HCT116 (cell line): ENCODE measurements around the gene LCAT.
A peak's percentile ranks its signal among the peaks of the same experiment; 100 is the strongest.

Experiments
- CTCF ChIP-seq, 3 experiments: fragments of 200-600 bp in 1 of 3; sonication (generic) in 1 of 3; IDR thresholded peaks in 2 of 3; conservative IDR thresholded peaks in 1 of 3; 2 replicates each; pipeline ENCODE4 v1.5.1; 2012 to 2017; ENCODE audit warnings: low read depth in 2 of 3, low read length in 2 of 3, antibody characterized with exemption in 1 of 3, borderline replicate concordance in 1 of 3, control low read depth in 1 of 3, mild to moderate bottlenecking in 1 of 3, mixed read lengths in 1 of 3, mixed run types in 1 of 3, moderate library complexity in 1 of 3; ENCODE audit not compliant: insufficient read depth in 1 of 3
- POLR2A ChIP-seq: IDR thresholded peaks from 2 replicates; pipeline ENCODE4 v1.7.0; 2011; ENCODE audit warnings: borderline replicate concordance; ENCODE audit not compliant: insufficient read depth, insufficient read length; ENCODE audit errors: extremely low read depth
- RAD21 ChIP-seq: IDR thresholded peaks from 2 replicates; pipeline ENCODE4 v1.6.1; 2012; ENCODE audit warnings: low read depth, mild to moderate bottlenecking
- TF ChIP-seq, protein P1 (sequence below): IDR thresholded peaks from 2 replicates; pipeline ENCODE4 v1.6.1; 2012

GRCh38 chr16:67892899-67893742, 50.8 kb downstream of the LCAT start, which contains the start of gene PSKH1:
- TF ChIP-seq CTCF (IDR thresholded peaks at IDR 0.05 in 2 of 3, conservative IDR thresholded peaks at IDR 0.05 in 1 of 3; ENCODE audit: borderline replicate concordance in 1 of 3, insufficient read depth in 1 of 3, low read depth in 2 of 3, low read length in 2 of 3) (no peak), RAD21 (no peak), POLR2A (peak; percentile 53)
- TF ChIP-seq, protein P1, sequence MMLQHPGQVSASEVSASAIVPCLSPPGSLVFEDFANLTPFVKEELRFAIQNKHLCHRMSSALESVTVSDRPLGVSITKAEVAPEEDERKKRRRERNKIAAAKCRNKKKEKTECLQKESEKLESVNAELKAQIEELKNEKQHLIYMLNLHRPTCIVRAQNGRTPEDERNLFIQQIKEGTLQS = no peak
